Liver (tissue), 3 donors: ENCODE results near the gene POU3F4.

ENCODE experiments used
- CTCF ChIP-seq: fragments of 150-350 bp; IDR thresholded peaks from 2 replicates; pipeline ENCODE4 v1.5.1; 2017; ENCODE audit warnings: improper control_type of control experiment, low read depth, low read length; ENCODE audit not compliant: missing input control
- FOXA1 ChIP-seq: IDR thresholded peaks from 2 replicates; pipeline ENCODE4 v1.6.1; 2016; ENCODE audit warnings: antibody characterized with exemption
- HNF4G ChIP-seq: IDR thresholded peaks from 2 replicates; pipeline ENCODE4 v1.6.1; 2016; ENCODE audit warnings: antibody characterized with exemption
- JUND ChIP-seq, 2 donors: IDR thresholded peaks; 2 replicates each; pipeline ENCODE4 v1.6.1; 2016; ENCODE audit warnings: antibody characterized with exemption in 2 of 2
- MAX ChIP-seq: IDR thresholded peaks from 2 replicates; pipeline ENCODE4 v1.6.1; 2016; ENCODE audit warnings: antibody characterized with exemption
- RAD21 ChIP-seq, 2 donors: IDR thresholded peaks; 2 replicates each; pipeline ENCODE4 v1.6.1; 2016; ENCODE audit warnings: antibody characterized with exemption in 2 of 2, mild to moderate bottlenecking in 2 of 2
- TF ChIP-seq, protein P1 (sequence below): IDR thresholded peaks from 2 replicates; pipeline ENCODE4 v1.6.1; 2016; ENCODE audit warnings: antibody characterized with exemption, mild to moderate bottlenecking
- donor health status: healthy.
- donor health status: healthy.

- no peak for TF ChIP-seq CTCF
- no peak for TF ChIP-seq MAX
- TF ChIP-seq, protein P1, sequence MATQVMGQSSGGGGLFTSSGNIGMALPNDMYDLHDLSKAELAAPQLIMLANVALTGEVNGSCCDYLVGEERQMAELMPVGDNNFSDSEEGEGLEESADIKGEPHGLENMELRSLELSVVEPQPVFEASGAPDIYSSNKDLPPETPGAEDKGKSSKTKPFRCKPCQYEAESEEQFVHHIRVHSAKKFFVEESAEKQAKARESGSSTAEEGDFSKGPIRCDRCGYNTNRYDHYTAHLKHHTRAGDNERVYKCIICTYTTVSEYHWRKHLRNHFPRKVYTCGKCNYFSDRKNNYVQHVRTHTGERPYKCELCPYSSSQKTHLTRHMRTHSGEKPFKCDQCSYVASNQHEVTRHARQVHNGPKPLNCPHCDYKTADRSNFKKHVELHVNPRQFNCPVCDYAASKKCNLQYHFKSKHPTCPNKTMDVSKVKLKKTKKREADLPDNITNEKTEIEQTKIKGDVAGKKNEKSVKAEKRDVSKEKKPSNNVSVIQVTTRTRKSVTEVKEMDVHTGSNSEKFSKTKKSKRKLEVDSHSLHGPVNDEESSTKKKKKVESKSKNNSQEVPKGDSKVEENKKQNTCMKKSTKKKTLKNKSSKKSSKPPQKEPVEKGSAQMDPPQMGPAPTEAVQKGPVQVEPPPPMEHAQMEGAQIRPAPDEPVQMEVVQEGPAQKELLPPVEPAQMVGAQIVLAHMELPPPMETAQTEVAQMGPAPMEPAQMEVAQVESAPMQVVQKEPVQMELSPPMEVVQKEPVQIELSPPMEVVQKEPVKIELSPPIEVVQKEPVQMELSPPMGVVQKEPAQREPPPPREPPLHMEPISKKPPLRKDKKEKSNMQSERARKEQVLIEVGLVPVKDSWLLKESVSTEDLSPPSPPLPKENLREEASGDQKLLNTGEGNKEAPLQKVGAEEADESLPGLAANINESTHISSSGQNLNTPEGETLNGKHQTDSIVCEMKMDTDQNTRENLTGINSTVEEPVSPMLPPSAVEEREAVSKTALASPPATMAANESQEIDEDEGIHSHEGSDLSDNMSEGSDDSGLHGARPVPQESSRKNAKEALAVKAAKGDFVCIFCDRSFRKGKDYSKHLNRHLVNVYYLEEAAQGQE = no peak
- no peak for TF ChIP-seq RAD21 (IDR thresholded peaks at IDR 0.05)
- TF ChIP-seq FOXA1 = no peak
- no peak for TF ChIP-seq JUND (IDR thresholded peaks at IDR 0.05)
- no peak for TF ChIP-seq HNF4G
Observed at GRCh38 chrX:83516597-83516996, 8.5 kb downstream of the POU3F4 start.
